HG03575 (cell line): Measurements from ENCODE around the gene GBA3.

ENCODE experiments used
- ATAC-seq: cut with Tn5 transposase; IDR thresholded peaks from one replicate; pipeline ENCODE4 v1.9.1; 2021; ENCODE audit not compliant: unreplicated experiment, insufficient number of reproducible peaks, low FRiP score; ENCODE audit errors: extremely low read depth

The GBA3 gene

GRCh38 chr4:22762548-22762947 is 69.8 kb downstream of the GBA3 start:
- no peak for ATAC-seq

- ATAC-seq = no peak
Measured at GRCh38 chr4:22764183-22764582, 71.4 kb downstream of the GBA3 start.

DNA sequence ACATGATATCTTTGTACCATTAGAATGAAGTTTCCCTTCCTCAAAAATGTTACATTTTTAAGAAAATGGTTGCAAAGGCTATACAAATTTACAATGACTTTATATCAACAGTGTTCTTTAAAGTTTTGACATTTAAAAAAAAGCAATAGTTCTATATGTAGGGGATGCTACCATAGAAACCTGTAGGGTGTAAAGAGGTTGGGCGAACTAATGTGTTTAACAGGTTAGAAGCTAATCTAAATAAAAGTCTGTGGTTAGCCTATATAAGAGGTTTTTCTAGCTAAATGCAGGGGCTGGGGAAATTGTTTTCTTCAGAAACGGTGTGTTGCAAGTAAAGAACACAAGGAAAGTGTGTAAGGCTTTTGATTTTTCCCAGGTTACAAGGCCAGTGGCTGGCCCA is 73.3 kb downstream of the GBA3 start:
- ATAC-seq = no peak

- no peak for ATAC-seq
Measured at GRCh38 chr4:22778547-22779163, 85.9 kb downstream of the GBA3 start.

DNA sequence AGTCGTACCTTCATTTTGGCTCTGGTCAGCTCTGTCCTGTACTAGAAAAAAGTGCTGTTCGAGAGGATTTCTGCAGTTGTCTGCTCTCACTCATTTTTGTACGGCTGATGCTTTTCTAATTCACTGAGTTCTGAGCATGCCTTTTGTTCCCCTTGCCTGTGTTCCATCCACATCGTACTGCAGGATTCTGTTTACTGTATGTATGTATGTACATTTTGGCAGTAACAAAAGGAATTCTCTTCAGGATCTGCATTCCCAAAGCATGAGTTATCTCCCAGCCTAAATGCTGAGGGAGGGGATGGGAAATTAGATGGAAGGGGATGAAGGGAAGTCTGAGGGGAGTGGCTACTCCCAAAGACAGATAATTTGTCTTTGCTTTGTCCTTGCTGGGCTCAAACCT is 87.6 kb downstream of the GBA3 start:
- no peak for ATAC-seq

GRCh38 chr4:22780797-22781196 is 88.1 kb downstream of the GBA3 start:
- ATAC-seq = no peak

GRCh38 chr4:22787753-22788375 is 95.1 kb downstream of the GBA3 start:
- no peak for ATAC-seq

DNA sequence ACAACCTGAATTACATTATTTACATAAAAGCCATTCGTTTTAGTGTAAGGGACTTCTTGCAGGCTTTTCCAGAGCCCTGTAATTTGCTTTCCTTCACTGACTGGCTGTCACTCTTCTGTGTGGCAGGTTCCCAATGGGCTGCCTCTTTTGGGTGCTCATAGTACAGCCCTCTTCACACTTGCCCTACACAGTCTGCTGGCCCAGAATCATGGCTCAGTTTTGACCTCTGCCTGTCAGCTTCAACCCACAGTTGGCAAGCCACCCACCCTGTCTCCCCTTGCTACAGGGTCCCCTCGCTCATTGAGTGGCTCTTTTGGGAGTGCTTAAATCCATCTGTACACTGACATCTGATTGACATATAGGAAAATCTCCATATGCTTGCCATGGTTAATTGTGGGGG is 97.9 kb downstream of the GBA3 start:
- ATAC-seq = no peak

DNA sequence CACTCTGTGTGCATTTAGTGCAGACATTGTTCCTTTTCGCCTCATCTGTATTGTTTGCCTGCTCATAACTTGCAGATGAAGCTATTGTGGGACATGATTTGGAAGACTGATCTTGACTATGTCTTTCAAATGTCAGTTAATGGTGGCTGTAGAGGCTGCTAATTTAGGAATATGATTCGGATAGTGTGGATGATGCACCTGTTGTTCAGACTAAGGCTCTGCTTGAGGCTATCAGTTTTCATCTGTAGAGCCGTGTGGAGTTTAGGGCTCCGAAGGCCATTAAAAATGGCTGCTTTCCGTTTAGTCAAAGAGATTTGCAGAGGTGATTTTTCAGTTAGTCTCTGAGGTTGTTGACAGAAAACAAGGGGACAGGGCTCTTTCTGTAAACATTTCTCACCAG is 102.0 kb downstream of the GBA3 start:
- no peak for ATAC-seq

- ATAC-seq = no peak
Measured at GRCh38 chr4:22801391-22801790, 108.7 kb downstream of the GBA3 start.

DNA sequence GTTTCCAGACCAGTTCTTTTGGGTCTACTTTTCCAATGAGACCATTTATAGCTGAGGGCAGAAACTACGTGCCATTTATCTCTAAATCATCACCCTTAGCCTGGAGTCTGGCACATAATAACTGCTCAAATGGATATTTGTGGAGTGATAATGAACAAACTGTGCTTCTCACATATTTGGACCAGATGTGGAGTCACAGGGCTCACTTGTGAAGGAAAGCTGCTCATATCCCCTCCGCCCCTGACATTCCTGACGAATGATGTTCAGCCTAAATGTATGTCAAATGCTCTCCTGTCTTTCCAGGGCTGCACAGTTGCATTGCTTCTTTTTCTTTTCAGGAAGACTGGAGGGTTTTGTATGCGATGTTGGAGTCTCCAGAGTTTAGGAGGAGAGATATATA is 110.1 kb downstream of the GBA3 start:
- ATAC-seq = no peak

- ATAC-seq = no peak
Measured at GRCh38 chr4:22803512-22803911, 110.8 kb downstream of the GBA3 start.

DNA sequence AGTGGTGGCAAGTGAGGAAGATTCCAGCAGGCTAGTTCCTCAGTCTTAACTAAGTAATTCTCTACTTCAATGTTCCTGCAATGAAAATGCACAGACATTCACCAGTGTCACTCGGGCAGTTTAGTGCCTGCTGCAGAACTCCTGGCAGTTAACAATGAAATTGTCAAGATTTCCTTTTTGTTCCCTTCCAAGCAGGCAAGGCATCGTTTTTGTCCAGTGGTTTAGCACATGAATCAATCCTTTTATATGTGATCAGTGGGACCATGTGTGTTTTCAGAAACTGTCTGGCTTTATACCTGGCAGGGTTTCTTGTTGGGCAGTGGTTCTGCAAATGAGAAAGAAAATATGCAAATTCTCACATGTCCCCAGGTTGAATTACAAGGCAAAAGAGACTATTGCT is 122.2 kb downstream of the GBA3 start:
- no peak for ATAC-seq

GRCh38 chr4:22824091-22824490 is 131.4 kb downstream of the GBA3 start:
- ATAC-seq = no peak

DNA sequence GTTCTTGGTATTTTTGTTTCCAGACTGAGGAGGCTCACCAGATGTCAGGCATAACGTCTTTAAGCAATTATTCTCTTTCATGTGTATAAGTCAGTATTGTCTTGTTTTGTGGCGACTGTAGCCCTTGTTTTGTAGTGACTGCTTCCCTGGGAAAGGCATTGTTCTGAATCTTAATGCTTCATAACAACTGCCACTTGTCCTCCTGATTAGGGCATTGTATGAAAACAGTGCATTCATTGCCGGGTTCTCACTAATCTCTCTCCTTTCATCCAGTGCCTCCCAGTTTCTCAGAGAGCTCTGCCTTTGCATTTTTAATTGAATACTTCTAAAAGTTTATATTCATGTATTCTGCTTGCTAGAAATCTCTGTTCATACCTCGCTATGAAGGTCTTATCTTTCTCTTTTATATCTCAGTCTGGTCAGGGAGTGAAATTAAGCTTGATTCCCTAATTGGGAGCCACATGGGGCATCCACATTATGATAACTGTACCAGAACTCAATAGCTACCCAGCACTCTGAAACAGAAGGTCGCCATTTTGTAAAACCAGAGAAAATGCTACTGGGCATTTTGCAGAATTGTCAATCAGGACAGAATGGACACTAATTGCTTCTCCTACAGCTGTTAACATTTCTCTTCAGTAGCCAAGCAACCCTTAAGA is 149.8 kb downstream of the GBA3 start:
- ATAC-seq = no peak

DNA sequence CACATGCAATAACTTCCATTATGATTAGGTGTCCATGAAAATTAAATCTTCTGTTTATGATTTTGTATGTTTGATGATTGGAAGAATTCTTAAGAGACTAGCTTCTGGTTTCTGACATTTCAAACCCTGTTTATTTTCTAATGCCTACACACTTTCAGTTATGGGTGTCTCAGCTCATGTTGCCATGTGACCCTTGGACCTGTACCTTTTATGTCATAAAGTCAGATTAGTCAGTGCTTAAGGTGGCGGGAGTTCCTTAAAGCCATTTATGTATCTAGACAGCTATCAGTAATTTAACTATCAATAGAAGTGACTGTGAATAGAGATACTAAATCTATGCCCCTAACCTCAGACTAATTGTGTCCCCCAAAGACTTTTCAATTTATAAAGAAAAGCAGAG is 155.6 kb downstream of the GBA3 start:
- ATAC-seq = no peak

- ATAC-seq = no peak
Measured at GRCh38 chr4:22850055-22850454, 157.3 kb downstream of the GBA3 start.

GRCh38 chr4:22850630-22851029 is 157.9 kb downstream of the GBA3 start:
- ATAC-seq = no peak

GRCh38 chr4:22857411-22857810 is 164.7 kb downstream of the GBA3 start:
- ATAC-seq = no peak

DNA sequence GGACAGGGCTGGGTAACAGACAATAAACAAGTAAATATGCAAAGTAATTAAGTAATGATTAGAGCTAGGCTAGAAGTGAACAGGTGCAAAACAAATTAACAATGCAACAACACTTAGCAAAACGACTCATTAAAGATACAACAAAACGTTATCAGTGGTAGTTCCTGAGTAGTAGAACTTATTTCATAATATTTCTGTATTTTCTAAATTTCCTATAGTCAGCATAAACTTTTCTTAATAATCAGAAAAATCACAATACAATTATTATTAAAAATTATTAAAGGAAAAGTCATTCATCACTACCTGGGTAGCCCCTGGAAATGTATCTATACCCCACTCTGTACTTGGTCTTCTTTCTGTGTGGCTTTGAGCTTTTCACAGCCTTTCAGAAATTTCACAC is 166.6 kb downstream of the GBA3 start:
- ATAC-seq = no peak
